HCT116 (cell line): ENCODE measurements around the gene PSMC3. TPM values are rescaled to one million over a fixed set of nuclear protein-coding genes. Genes with fewer than 3 reads are reported as not detected.
A peak's percentile ranks its signal among the peaks of the same experiment; 100 is the strongest.

Experiments used
- CBX3 ChIP-seq: IDR thresholded peaks from 2 replicates; pipeline ENCODE4 v1.6.1; 2012; ENCODE audit warnings: low read depth
- CTCF ChIP-seq, 3 experiments: fragments of 200-600 bp in 1 of 3; sonication (generic) in 1 of 3; IDR thresholded peaks in 2 of 3; conservative IDR thresholded peaks in 1 of 3; 2 replicates each; pipeline ENCODE4 v1.5.1; 2012 to 2017; ENCODE audit warnings: low read depth in 2 of 3, low read length in 2 of 3, antibody characterized with exemption in 1 of 3, borderline replicate concordance in 1 of 3, control low read depth in 1 of 3, mild to moderate bottlenecking in 1 of 3, mixed read lengths in 1 of 3, mixed run types in 1 of 3, moderate library complexity in 1 of 3; ENCODE audit not compliant: insufficient read depth in 1 of 3
- EGR1 ChIP-seq: IDR thresholded peaks from 2 replicates; pipeline ENCODE4 v1.6.1; 2012; ENCODE audit warnings: low read depth
- ELF1 ChIP-seq: IDR thresholded peaks from 2 replicates; pipeline ENCODE4 v1.6.1; 2012; ENCODE audit warnings: low read depth, borderline replicate concordance
- MAX ChIP-seq: IDR thresholded peaks from 2 replicates; pipeline ENCODE4 v1.6.1; 2012
- REST ChIP-seq: IDR thresholded peaks from 2 replicates; pipeline ENCODE4 v1.6.1; 2012; ENCODE audit warnings: low read depth
- SP1 ChIP-seq: IDR thresholded peaks from 2 replicates; pipeline ENCODE4 v1.6.1; 2012; ENCODE audit warnings: low read depth
- YY1 ChIP-seq: IDR thresholded peaks from 2 replicates; pipeline ENCODE4 v1.6.1; 2011; ENCODE audit warnings: low read length, low read depth, moderate library complexity, mild to moderate bottlenecking; ENCODE audit not compliant: insufficient replicate concordance; ENCODE audit errors: extremely low read depth
- total RNA-seq: library from RNA; stranded (reverse); gene quantifications from one replicate; pipeline ENCODE4 v1.2.1, GENCODE V29; 2021; ENCODE audit not compliant: unreplicated experiment

PSMC3 gene
- total RNA-seq, 1 experiment from 2014 or later = 155 TPM

GRCh38 chr11:47407746-47408590 is 18.3 kb downstream of the PSMC3 start, which contains the start of gene SLC39A13 (continued):
- peak; percentile 50 to 75 (median 74); a peak in 5 of 6 replicates for TF ChIP-seq CTCF (IDR thresholded peaks at IDR 0.05 in 2 of 3, conservative IDR thresholded peaks at IDR 0.05 in 1 of 3; ENCODE audit: borderline replicate concordance in 1 of 3, insufficient read depth in 1 of 3, low read depth in 2 of 3, low read length in 2 of 3)
- no peak for TF ChIP-seq ELF1
- TF ChIP-seq EGR1 = peak; percentile 44; the same call in 1 of the 2 replicates
- TF ChIP-seq YY1 = peak; percentile 81
- TF ChIP-seq CBX3 = peak; percentile 59; the same call in 1 of the 2 replicates
- TF ChIP-seq MAX = peak; percentile 78
- no peak for TF ChIP-seq REST
- no peak; the same call in 1 of the 2 replicates for TF ChIP-seq SP1
